ENCODE data around the gene ANXA9. TPM values are rescaled to one million over a fixed set of nuclear protein-coding genes. Genes with fewer than 3 reads are reported as not detected.
A peak's percentile ranks its signal among the peaks of the same experiment; 100 is the strongest.

The ANXA9 gene
- total RNA-seq, 2 donors from 2014 or later: not detected

DNA sequence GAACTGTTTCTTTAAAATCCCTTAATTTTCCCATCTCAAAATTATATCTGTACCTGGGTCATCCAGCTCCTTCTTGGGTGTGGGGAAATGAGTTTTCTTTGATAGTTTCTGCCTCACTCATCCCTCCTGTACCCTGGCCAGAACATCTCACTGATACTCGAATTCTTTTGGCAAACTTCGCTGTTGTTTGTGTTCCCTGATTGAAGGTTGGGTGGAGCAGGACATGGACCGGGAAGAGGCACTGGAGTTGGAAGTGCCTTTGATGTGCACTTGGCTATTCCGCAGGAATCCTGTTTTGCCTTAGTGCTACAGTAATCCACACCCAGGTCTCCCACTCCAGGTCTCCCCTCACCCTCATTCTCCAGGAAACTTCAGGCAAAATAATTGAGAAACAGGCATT lies 13.4 kb downstream of the ANXA9 start:
- H3K4me1 ChIP-seq (ENCODE audit: control insufficient read depth in 1 of 2, low read depth in 2 of 2): no peaks in the 10 kb centered on the region
- H3K27me3 ChIP-seq (replicated peaks; ENCODE audit: insufficient read depth): no peaks in the 10 kb centered on the region
- ATAC-seq (ENCODE audit: insufficient number of reproducible peaks, low FRiP score, low read depth): no peak
- H3K4me3 ChIP-seq: no peak overlapping the region
- peaks cover 30% of the 10 kb centered on the region for H3K36me3 ChIP-seq
- TF ChIP-seq, protein P1, sequence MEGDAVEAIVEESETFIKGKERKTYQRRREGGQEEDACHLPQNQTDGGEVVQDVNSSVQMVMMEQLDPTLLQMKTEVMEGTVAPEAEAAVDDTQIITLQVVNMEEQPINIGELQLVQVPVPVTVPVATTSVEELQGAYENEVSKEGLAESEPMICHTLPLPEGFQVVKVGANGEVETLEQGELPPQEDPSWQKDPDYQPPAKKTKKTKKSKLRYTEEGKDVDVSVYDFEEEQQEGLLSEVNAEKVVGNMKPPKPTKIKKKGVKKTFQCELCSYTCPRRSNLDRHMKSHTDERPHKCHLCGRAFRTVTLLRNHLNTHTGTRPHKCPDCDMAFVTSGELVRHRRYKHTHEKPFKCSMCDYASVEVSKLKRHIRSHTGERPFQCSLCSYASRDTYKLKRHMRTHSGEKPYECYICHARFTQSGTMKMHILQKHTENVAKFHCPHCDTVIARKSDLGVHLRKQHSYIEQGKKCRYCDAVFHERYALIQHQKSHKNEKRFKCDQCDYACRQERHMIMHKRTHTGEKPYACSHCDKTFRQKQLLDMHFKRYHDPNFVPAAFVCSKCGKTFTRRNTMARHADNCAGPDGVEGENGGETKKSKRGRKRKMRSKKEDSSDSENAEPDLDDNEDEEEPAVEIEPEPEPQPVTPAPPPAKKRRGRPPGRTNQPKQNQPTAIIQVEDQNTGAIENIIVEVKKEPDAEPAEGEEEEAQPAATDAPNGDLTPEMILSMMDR (IDR thresholded peaks at IDR 0.05): no peak
- no peak overlapping the region for H3K27ac ChIP-seq
- H3K9me3 ChIP-seq: no peaks in the 10 kb centered on the region
- no peak for DNase-seq (ENCODE audit: low spot score)

DNA sequence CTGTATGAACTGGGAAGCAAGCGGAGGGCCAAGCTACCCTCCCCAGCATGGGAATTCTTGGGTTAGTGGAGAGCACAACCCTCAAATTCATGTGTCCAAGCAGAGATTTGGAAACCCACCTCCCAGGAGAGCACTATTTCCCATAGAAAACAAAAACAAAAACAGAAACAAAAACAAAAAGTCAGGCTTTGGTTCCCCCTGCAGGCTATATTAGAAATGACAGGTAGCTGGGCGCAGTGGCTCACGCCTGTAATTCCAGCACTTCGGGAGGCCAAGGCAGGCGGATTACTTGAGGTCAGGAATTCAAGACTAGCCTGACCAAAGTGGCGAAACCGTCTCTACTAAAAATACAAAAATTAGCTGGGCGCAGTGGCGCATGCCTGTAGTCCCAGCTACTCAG lies 13.8 kb downstream of the ANXA9 start:
- Histone ChIP-seq H3K4me1 (ENCODE audit: control insufficient read depth in 1 of 2, low read depth in 2 of 2) (no peaks in the 10 kb centered on the region), H3K36me3 (peaks cover 30% of the 10 kb centered on the region), H3K9me3 (no peaks in the 10 kb centered on the region), H3K27me3 (replicated peaks; ENCODE audit: insufficient read depth) (no peaks in the 10 kb centered on the region), H3K27ac (no peak overlapping the region), H3K4me3 (no peak overlapping the region)
- DNase-seq (ENCODE audit: low spot score) (no peak), ATAC-seq (ENCODE audit: insufficient number of reproducible peaks, low FRiP score, low read depth) (peak; percentile 44)
- TF ChIP-seq, protein P1 (IDR thresholded peaks at IDR 0.05): peak; percentile 86

DNA sequence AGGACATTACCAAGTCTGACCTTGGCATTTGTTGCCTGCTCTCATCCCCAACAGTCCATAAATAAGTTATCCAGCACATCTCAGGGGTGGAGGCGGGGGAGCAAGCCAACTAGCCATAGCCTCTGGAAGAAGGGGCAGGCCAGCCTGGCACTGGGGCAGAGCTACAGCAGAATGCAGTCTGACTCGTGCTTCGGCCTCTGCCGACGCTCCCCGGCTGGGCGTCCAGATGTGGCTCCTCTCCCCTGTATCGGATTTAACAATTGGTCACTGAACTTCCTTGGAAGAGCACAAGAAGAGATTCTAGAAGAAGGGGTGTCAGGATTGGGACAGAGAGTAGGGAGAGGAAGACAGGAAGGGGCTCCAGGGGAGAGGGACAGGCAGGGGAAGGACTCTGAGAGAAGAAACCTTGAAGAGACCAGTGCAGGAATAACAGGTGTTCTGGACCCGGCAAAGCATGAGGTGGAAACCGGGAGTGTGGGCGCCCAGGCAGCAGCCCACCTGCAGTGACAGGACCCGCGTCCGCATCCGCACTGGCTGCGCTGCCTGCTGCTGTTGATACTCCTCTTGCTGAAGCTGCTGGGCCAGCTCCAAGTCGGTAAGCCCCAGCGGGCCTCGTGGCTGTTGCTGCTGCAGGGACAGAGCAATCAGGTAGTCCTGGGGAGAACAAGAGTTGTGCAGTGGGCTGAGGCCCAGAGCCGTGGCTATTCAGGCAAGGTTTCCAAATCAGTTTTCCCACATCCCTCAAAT lies 15.2 kb downstream of the ANXA9 start:
- Histone ChIP-seq H3K27ac (no peak overlapping the region), H3K9me3 (no peaks in the 10 kb centered on the region), H3K4me3 (no peak overlapping the region), H3K36me3 (peaks cover 30% of the 10 kb centered on the region), H3K4me1 (ENCODE audit: control insufficient read depth in 1 of 2, low read depth in 2 of 2) (peaks cover 0 to 3% of the 10 kb centered on the region in 2 donors), H3K27me3 (replicated peaks; ENCODE audit: insufficient read depth) (no peaks in the 10 kb centered on the region)
- DNase-seq (ENCODE audit: low spot score) (no peak), ATAC-seq (ENCODE audit: insufficient number of reproducible peaks, low FRiP score, low read depth) (no peak)
- TF ChIP-seq, protein P1 (IDR thresholded peaks at IDR 0.05): no peak

DNA sequence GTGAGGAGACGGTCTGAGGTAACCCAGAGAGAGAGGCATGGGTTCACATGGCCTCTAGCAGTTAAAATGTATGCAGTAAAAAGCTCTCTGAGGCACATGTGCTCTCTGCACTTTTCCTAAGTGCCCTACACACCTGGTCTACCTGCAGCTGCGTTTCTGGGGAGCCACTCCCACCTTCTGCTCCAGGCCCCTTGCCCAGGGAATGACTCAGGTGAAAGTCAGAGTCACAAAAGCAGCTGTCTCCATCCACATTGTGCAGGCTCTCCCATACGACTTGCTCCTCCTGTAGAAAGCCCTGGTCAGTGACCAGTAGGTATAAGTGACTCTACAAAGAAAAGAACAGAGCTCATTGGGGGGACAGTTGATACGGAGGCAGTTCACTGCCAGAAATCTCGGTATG lies 15.9 kb downstream of the ANXA9 start:
- H3K4me1 ChIP-seq (ENCODE audit: control insufficient read depth in 1 of 2, low read depth in 2 of 2): peaks cover 5 to 9% of the 10 kb centered on the region in 2 donors
- no peaks in the 10 kb centered on the region for H3K9me3 ChIP-seq
- ATAC-seq (ENCODE audit: insufficient number of reproducible peaks, low FRiP score, low read depth) (no peak), DNase-seq (ENCODE audit: low spot score) (no peak)
- TF ChIP-seq, protein P1 (IDR thresholded peaks at IDR 0.05): no peak
- peaks cover 30% of the 10 kb centered on the region for H3K36me3 ChIP-seq
- H3K27me3 ChIP-seq (replicated peaks; ENCODE audit: insufficient read depth): no peaks in the 10 kb centered on the region
- no peak overlapping the region for H3K27ac ChIP-seq
- H3K4me3 ChIP-seq: no peak overlapping the region

DNA sequence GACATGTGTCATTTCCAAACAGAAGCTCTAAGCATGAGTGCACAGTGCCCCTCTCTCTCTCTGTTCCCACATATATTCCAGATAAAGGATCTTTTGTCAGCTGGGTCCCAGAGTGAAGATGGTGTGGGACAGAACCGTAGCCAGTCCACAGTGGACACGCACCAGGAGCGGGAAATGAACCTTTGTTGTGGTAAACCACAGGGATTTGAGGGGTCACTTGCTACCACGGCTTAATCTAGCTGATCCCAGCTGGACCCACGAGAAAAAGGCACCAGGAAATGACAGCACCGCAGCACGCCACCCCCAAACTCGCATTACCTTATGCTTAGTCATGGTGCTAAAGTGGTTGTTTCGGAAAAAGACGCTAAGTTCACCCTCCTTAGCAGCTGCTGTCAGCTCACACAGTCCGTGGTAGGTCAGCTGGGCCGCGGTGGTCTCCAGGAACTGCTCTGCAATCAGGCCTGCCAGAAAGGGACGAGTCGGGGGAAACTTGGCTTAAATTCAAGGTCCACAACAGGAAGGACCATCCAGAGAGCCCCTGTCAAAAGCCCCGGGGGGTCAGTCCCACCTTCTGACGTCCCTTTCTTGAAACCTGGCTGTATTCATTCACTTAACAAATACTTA lies 17.1 kb downstream of the ANXA9 start:
- no peak overlapping the region for H3K27ac ChIP-seq
- H3K27me3 ChIP-seq (replicated peaks; ENCODE audit: insufficient read depth): no peaks in the 10 kb centered on the region
- H3K4me3 ChIP-seq: no peak overlapping the region
- ATAC-seq (ENCODE audit: insufficient number of reproducible peaks, low FRiP score, low read depth) (no peak), DNase-seq (ENCODE audit: low spot score) (no peak)
- TF ChIP-seq, protein P1 (IDR thresholded peaks at IDR 0.05): no peak
- H3K9me3 ChIP-seq: no peaks in the 10 kb centered on the region
- H3K4me1 ChIP-seq (ENCODE audit: control insufficient read depth in 1 of 2, low read depth in 2 of 2): peaks cover 17 to 21% of the 10 kb centered on the region in 2 donors
- H3K36me3 ChIP-seq: peaks cover 30% of the 10 kb centered on the region
